WI38 (cell line): ENCODE results near the gene ASB2.

Experiments
- H3K4me3 ChIP-seq: 2 replicates; pipeline ENCODE4 v1.5.1; 2011; ENCODE audit warnings: low read depth, mild to moderate bottlenecking, control low read depth, low read length
- TF ChIP-seq, protein P1 (sequence below): IDR thresholded peaks from 2 replicates; pipeline ENCODE4 v1.5.1; 2012; ENCODE audit warnings: low read depth, mild to moderate bottlenecking, control low read depth, low read length

Gene ASB2

DNA sequence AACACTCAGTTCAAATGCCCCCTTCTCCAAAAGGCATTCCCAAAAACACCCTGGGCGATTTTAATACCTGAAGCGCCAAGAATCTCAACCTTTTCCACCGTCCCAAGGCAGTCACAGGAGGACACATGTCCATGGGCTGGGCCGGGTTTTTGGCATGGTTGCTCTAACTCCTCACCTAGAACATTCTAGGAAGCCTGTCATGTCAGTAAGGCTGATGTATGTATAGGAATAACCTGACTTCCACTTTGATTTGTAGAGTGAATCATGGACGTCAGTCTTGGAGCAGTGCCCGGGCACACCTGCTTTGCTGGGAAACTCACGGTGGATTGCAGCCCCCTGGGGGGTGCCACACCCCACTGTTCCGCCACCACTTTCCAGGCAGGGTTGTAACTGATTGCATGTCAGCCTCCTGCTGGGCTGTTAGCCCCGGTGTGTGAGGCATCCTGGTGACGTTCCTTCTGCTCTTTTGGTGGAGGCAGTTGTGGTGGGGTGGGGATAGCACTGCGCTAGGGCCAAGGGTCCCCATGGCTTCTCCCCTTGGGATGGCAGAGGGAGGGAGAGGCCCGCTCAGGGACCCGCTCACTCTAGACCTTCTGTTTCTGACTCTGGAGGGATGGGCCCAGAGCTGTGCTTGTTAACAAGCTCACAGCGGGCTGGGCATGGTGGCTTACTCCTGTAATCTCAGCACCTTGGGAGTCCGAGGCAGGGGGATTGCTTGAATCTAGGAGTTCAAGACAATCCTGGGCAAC is 84.4 kb downstream of the ASB2 start:
- H3K4me3 ChIP-seq = no peak overlapping the region
- TF ChIP-seq, protein P1, sequence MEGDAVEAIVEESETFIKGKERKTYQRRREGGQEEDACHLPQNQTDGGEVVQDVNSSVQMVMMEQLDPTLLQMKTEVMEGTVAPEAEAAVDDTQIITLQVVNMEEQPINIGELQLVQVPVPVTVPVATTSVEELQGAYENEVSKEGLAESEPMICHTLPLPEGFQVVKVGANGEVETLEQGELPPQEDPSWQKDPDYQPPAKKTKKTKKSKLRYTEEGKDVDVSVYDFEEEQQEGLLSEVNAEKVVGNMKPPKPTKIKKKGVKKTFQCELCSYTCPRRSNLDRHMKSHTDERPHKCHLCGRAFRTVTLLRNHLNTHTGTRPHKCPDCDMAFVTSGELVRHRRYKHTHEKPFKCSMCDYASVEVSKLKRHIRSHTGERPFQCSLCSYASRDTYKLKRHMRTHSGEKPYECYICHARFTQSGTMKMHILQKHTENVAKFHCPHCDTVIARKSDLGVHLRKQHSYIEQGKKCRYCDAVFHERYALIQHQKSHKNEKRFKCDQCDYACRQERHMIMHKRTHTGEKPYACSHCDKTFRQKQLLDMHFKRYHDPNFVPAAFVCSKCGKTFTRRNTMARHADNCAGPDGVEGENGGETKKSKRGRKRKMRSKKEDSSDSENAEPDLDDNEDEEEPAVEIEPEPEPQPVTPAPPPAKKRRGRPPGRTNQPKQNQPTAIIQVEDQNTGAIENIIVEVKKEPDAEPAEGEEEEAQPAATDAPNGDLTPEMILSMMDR = no peak

DNA sequence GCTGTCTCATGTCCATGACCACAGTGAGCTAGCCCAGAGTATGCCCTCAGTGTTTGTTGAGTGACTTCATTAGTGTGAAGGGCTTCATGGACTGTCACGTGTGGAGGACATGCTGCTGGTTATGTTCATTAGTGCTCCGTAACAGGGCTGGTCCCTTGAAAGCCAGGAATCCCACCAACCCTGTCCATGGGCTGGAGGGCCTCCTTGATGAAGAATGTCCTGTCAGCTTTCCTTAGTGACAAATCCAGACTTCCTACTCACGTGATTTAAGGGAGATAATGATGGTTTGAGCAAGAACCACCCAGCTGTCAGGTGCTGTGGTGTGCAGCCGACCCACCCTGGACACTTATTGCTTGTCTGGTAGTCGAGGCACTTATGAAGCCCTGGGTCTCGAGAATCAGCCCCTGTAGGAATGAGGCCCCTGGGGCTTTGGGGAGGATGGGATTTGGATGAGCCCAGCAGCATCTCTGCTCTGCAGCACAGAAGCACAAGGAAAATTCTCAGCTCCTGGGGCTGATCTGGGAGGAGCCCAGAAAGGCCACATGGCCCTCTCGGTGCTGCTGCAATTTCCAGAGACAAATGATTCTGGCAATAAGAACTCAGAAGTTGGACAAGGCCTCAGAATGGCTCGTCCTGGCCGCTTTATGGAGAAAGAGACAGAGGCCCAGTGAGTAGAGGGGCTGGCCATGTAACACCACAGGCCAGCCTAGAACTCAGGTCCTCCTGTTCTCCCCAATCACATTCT is 86.5 kb downstream of the ASB2 start:
- H3K4me3 ChIP-seq = no peak overlapping the region
- TF ChIP-seq, protein P1 = no peak

DNA sequence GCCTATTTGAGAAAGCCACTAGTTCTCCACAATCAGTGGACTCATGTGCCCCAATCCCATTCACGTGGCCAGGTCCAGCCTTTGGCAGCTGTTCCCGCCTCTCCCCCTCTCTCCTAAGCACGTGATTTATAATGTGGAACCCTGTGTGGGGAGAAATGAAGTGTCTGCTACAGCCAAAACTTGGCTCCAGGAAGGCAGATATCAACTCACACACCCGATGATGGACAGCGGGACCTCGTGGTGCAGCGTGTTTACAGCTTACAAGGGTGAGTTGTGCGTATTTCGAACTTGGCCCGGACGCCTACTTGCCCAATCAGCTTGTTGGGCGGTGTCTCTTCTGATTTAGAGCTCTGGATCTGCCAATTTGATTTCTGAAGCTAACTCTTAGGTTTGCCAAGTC is 87.4 kb downstream of the ASB2 start:
- H3K4me3 ChIP-seq = no peak overlapping the region
- TF ChIP-seq, protein P1 = no peak

DNA sequence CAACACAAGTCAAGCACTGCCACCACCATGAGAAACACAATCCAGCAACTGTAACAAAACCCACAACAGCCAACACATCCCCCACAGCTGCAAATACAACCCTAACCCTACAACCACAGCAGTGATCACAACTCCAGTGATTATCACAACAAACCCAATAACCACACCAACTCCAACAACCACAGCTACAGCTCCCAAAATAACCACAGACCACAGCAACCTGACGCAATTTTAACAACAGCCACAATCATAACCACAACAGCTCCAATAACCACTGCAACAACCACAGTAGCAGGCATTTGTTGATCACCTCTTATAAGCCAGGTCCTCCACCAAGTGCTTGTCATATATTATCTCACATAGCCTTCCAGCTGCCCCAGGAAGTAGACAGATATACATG is 91.4 kb downstream of the ASB2 start:
- TF ChIP-seq, protein P1 = no peak
- H3K4me3 ChIP-seq = no peak overlapping the region
